Measurements from ENCODE around the gene FAR2. TPM values are rescaled to one million over a fixed set of nuclear protein-coding genes. Genes with fewer than 3 reads are reported as not detected.

The FAR2 gene
- polyA plus RNA-seq, 1 of the 3 experiments (the other 2 are of a cell fraction) = 7.4 TPM

DNA sequence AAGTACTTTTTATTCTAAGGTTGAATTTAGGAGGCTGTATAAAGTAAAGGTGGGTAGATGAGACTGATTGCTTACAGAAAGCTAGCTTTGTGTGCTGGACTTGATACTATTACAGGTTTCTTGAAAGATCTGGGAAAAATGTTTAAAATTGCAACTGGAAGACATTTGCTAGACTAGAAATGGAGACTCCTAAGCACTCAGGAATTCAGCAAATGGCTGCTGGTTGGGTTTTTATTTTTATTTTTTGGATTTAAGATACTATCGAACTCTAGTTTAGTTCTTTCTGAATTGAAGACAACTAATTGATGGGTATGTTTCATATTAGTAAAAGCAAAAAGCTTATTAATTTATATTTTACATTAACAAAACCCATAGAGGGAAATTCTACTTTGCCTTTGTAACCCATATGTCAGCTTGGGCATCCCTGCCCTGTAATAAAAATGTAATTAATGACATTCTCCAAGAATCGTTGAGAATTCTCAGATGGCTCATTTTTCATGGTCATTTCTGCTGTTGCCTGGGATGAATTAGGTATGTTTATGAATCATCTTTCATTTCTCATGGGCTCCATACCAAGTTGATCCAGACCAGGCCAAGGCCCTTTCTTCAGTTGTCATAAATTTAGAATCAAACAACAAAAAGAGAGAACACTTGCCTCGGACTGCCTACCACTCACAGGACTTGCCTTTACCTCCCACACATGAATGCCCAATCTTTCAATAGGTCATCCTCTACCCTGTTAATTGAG is 129.8 kb downstream of the FAR2 start (continued):
- TF ChIP-seq, protein P1, sequence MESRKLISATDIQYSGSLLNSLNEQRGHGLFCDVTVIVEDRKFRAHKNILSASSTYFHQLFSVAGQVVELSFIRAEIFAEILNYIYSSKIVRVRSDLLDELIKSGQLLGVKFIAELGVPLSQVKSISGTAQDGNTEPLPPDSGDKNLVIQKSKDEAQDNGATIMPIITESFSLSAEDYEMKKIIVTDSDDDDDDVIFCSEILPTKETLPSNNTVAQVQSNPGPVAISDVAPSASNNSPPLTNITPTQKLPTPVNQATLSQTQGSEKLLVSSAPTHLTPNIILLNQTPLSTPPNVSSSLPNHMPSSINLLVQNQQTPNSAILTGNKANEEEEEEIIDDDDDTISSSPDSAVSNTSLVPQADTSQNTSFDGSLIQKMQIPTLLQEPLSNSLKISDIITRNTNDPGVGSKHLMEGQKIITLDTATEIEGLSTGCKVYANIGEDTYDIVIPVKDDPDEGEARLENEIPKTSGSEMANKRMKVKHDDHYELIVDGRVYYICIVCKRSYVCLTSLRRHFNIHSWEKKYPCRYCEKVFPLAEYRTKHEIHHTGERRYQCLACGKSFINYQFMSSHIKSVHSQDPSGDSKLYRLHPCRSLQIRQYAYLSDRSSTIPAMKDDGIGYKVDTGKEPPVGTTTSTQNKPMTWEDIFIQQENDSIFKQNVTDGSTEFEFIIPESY (IDR thresholded peaks at IDR 0.05; ENCODE audit: borderline replicate concordance, low read depth) = peak; percentile 85; the same call in 1 of the 2 replicates
- TF ChIP-seq MEF2A (IDR thresholded peaks at IDR 0.05; ENCODE audit: borderline replicate concordance, low read depth) (peak; percentile 84), RFX5 (IDR thresholded peaks at IDR 0.05; ENCODE audit: low read length) (no peak), FOSL2 (IDR thresholded peaks at IDR 0.05; ENCODE audit: borderline replicate concordance, low read depth) (peak; percentile 96), EP300 (IDR thresholded peaks at IDR 0.05; ENCODE audit: borderline replicate concordance in 1 of 2, low read depth in 1 of 2, low read length in 1 of 2) (peak; percentile 88 to 98), FOXM1 (IDR thresholded peaks at IDR 0.05; ENCODE audit: low read depth) (peak; percentile 92; the same call in 1 of the 2 replicates), FOXJ3 (CRISPR knock-in tag; IDR thresholded peaks at IDR 0.05) (no peak), RAD21 (IDR thresholded peaks at IDR 0.05; ENCODE audit: low read length) (no peak), MXI1 (IDR thresholded peaks at IDR 0.05; ENCODE audit: low read depth, low read length) (no peak), SIN3A (IDR thresholded peaks at IDR 0.05; ENCODE audit: borderline replicate concordance, low read depth, low read length) (peak; percentile 80)
- TF ChIP-seq, protein P2, sequence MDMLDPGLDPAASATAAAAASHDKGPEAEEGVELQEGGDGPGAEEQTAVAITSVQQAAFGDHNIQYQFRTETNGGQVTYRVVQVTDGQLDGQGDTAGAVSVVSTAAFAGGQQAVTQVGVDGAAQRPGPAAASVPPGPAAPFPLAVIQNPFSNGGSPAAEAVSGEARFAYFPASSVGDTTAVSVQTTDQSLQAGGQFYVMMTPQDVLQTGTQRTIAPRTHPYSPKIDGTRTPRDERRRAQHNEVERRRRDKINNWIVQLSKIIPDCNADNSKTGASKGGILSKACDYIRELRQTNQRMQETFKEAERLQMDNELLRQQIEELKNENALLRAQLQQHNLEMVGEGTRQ (IDR thresholded peaks at IDR 0.05; ENCODE audit: borderline replicate concordance, low read depth, low read length) = no peak

DNA sequence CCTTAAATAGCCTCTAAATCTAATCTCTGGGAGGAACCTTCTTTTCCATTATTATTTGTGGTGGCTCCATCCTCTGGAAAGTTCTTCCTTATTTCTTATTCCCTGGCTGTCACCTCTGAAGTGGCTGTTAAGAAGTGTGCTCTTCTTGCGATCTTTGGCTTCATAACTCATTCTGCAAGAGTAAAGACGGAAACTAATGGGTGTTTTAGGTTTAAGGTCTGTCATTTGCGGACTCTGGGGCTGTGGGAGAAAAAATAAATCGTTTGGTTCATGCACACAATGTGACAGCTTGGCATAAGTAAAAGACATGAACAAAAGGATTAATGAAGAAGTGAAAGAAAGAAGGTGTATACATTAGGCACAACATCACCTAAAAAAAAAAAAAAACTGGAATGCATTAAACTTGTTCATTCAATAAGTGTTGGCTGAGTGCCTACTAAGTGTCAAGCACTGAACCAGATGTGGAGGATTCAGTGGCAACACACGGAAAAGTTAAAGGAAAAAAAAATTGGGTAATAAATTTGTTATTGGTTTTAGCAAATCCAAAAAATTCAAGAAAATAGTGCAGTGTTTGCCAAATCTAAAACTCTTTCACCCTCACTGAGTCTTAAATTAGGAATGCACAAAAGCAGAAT is 132.4 kb downstream of the FAR2 start:
- Histone ChIP-seq H3K27me3 (ENCODE audit: insufficient read depth) (no peaks in the 10 kb centered on the region), H3K79me2 (ENCODE audit: insufficient read depth) (no peaks in the 10 kb centered on the region), H2AFZ (ENCODE audit: low read depth) (no peak overlapping the region), H3K9ac (no peak overlapping the region), H3F3A (replicated peaks; ENCODE audit: insufficient read depth) (peaks cover 42% of the 10 kb centered on the region), H3K9me3 (no peaks in the 10 kb centered on the region), H3K36me3 (replicated peaks in 1 of 2; ENCODE audit: control insufficient read depth in 1 of 2, insufficient read depth in 2 of 2, low read length in 1 of 2) (no peaks in the 10 kb centered on the region), H3K4me2 (no peak overlapping the region), H3K9me2 (no peaks in the 10 kb centered on the region), H3K4me1 (ENCODE audit: control insufficient read depth in 1 of 2, insufficient read depth in 2 of 2, low read depth in 1 of 2, low read length in 1 of 2) (peaks cover 4 to 20% of the 10 kb centered on the region in 2 experiments; a peak in 3 of 4 replicates), H3K27ac (ENCODE audit: low read depth in 2 of 2, low read length in 1 of 2) (no peak overlapping the region; a peak in 1 of 4 replicates), H4K20me1 (ENCODE audit: insufficient read depth) (no peaks in the 10 kb centered on the region), H3K4me3 (ENCODE audit: low read depth in 2 of 2, low read length in 1 of 2) (no peak overlapping the region)
- POLR2A ChIA-PET = no interaction called here
- TF ChIP-seq GATA2 (CRISPR knock-in tag; IDR thresholded peaks at IDR 0.05) (no peak), FOXJ3 (CRISPR knock-in tag; IDR thresholded peaks at IDR 0.05) (no peak), RFX5 (IDR thresholded peaks at IDR 0.05; ENCODE audit: low read length) (no peak), RXRA (IDR thresholded peaks at IDR 0.05; ENCODE audit: borderline replicate concordance, low read depth) (no peak), NFIC (IDR thresholded peaks at IDR 0.05; ENCODE audit: borderline replicate concordance) (no peak)
- TF ChIP-seq, protein P2 (IDR thresholded peaks at IDR 0.05; ENCODE audit: borderline replicate concordance, low read depth, low read length) = no peak
- CTCF ChIA-PET = interaction anchor here (1.1 kb wide), 1 partner anchor 37 kb away, joined by 4 read pairs; no protein-coding TSS in a partner anchor
- DNase-seq = no peak
- 83% methylated on average over 5 of the region's 5 CpGs for WGBS (ENCODE audit: low lambda C conversion rate)
